ENCODE results near the gene IPO8.

DNA sequence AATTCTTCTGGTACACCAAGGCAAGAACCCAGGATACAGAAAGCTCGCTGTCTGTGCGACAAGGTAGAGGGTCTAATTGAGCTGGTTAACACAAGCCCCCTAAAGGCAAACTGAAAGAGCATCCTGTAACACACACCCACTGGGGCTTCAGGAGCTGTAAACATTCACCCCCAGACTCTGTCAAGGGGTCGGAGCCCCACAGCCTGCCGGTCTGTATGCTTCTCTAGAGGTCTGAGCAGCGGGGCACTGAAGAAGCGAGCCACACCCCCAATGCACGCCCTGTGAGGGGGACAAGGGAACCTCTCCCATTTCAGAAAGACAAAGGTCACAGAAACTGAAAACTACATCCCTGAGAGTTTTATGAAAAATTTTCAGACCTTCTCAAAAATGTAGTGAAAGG lies 1.3 kb upstream of the IPO8 start:
- TF ChIP-seq, protein P1, sequence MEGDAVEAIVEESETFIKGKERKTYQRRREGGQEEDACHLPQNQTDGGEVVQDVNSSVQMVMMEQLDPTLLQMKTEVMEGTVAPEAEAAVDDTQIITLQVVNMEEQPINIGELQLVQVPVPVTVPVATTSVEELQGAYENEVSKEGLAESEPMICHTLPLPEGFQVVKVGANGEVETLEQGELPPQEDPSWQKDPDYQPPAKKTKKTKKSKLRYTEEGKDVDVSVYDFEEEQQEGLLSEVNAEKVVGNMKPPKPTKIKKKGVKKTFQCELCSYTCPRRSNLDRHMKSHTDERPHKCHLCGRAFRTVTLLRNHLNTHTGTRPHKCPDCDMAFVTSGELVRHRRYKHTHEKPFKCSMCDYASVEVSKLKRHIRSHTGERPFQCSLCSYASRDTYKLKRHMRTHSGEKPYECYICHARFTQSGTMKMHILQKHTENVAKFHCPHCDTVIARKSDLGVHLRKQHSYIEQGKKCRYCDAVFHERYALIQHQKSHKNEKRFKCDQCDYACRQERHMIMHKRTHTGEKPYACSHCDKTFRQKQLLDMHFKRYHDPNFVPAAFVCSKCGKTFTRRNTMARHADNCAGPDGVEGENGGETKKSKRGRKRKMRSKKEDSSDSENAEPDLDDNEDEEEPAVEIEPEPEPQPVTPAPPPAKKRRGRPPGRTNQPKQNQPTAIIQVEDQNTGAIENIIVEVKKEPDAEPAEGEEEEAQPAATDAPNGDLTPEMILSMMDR (IDR thresholded peaks at IDR 0.05; ENCODE audit: control extremely low read depth in 1 of 3, insufficient read depth in 1 of 3, low read depth in 1 of 3, low read length in 3 of 3) = no peak
- TF ChIP-seq, protein P2, sequence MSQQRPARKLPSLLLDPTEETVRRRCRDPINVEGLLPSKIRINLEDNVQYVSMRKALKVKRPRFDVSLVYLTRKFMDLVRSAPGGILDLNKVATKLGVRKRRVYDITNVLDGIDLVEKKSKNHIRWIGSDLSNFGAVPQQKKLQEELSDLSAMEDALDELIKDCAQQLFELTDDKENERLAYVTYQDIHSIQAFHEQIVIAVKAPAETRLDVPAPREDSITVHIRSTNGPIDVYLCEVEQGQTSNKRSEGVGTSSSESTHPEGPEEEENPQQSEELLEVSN (IDR thresholded peaks at IDR 0.05) = no peak
- TF ChIP-seq JUN (IDR thresholded peaks at IDR 0.05; ENCODE audit: low read depth, low read length) = no peak
- no peak for TF ChIP-seq BACH1 (IDR thresholded peaks at IDR 0.05; ENCODE audit: low read length)
- no peak for TF ChIP-seq POLR2A (IDR thresholded peaks at IDR 0.05; ENCODE audit: control extremely low read depth in 1 of 2, low read depth in 2 of 2, low read length in 2 of 2)
- TF ChIP-seq SRF (IDR thresholded peaks at IDR 0.05; ENCODE audit: low read depth, low read length) = no peak
- no peak for TF ChIP-seq CREB1 (IDR thresholded peaks at IDR 0.05)
- TF ChIP-seq, protein P3, sequence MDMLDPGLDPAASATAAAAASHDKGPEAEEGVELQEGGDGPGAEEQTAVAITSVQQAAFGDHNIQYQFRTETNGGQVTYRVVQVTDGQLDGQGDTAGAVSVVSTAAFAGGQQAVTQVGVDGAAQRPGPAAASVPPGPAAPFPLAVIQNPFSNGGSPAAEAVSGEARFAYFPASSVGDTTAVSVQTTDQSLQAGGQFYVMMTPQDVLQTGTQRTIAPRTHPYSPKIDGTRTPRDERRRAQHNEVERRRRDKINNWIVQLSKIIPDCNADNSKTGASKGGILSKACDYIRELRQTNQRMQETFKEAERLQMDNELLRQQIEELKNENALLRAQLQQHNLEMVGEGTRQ (IDR thresholded peaks at IDR 0.05; ENCODE audit: low read length) = no peak
- TF ChIP-seq EP300 (IDR thresholded peaks at IDR 0.05; ENCODE audit: borderline replicate concordance in 1 of 2, low read depth in 2 of 2, low read length in 2 of 2) = no peak
- TF ChIP-seq POLR2AphosphoS5 (IDR thresholded peaks at IDR 0.05; ENCODE audit: low read depth, low read length) = no peak
- no peak for TF ChIP-seq EZH2 (IDR thresholded peaks at IDR 0.05; ENCODE audit: low read depth, low read length, severe bottlenecking)
